GM19193 (cell line): ENCODE results near the gene POU6F2.

Experiments used
- POLR2A ChIP-seq: IDR thresholded peaks from 4 replicates; pipeline ENCODE4 v1.6.1; 2011; ENCODE audit not compliant: insufficient read depth, insufficient read length; ENCODE audit errors: extremely low read depth

POU6F2 gene

GRCh38 chr7:38973760-38974159, 3.9 kb upstream of the POU6F2 start:
- TF ChIP-seq POLR2A: no peak

GRCh38 chr7:38975944-38976392, 1.7 kb upstream of the POU6F2 start:
- no peak for TF ChIP-seq POLR2A

GRCh38 chr7:38978491-38978890, 782 bp downstream of the POU6F2 start:
- no peak for TF ChIP-seq POLR2A

GRCh38 chr7:38992203-38992602, 14.5 kb downstream of the POU6F2 start:
- TF ChIP-seq POLR2A: no peak

GRCh38 chr7:39001595-39001994, 23.9 kb downstream of the POU6F2 start:
- no peak for TF ChIP-seq POLR2A

GRCh38 chr7:39002755-39003154, 25.0 kb downstream of the POU6F2 start:
- no peak for TF ChIP-seq POLR2A

- TF ChIP-seq POLR2A: no peak
These were observed 27.3 kb downstream of the POU6F2 start for GRCh38 chr7:39005036-39005435.

- TF ChIP-seq POLR2A: no peak
These were observed 27.8 kb downstream of the POU6F2 start for GRCh38 chr7:39005461-39005860.

- TF ChIP-seq POLR2A: no peak
These were observed 38.9 kb downstream of the POU6F2 start for GRCh38 chr7:39016609-39017008.

GRCh38 chr7:39017369-39017915, 39.7 kb downstream of the POU6F2 start:
- TF ChIP-seq POLR2A: no peak

- no peak for TF ChIP-seq POLR2A
These were observed 45.1 kb downstream of the POU6F2 start for GRCh38 chr7:39022796-39023195.

GRCh38 chr7:39027491-39027890, 49.8 kb downstream of the POU6F2 start:
- TF ChIP-seq POLR2A: no peak

GRCh38 chr7:39033885-39034624, 56.3 kb downstream of the POU6F2 start:
- no peak for TF ChIP-seq POLR2A

- TF ChIP-seq POLR2A: no peak
These were observed 57.4 kb downstream of the POU6F2 start for GRCh38 chr7:39035156-39035555.

GRCh38 chr7:39035903-39036302, 58.2 kb downstream of the POU6F2 start:
- no peak for TF ChIP-seq POLR2A

- no peak for TF ChIP-seq POLR2A
These were observed 65.0 kb downstream of the POU6F2 start for GRCh38 chr7:39042670-39043069.

- no peak for TF ChIP-seq POLR2A
These were observed 65.8 kb downstream of the POU6F2 start for GRCh38 chr7:39043531-39043930.

GRCh38 chr7:39044489-39044888, 66.8 kb downstream of the POU6F2 start:
- no peak for TF ChIP-seq POLR2A

GRCh38 chr7:39045231-39045630, 67.5 kb downstream of the POU6F2 start:
- TF ChIP-seq POLR2A: no peak
